ENCODE results near the gene MAMDC4. TPM values are rescaled to one million over a fixed set of nuclear protein-coding genes. Genes with fewer than 3 reads are reported as not detected.
"Not testable (repeated sequence)": the region's sequence is repeated elsewhere in the genome, so short reads cannot be mapped to it uniquely, and the experiment has no call there.

MAMDC4 gene
- total RNA-seq, 2 donors from 2014 or later, result 6.5 to 25.7 TPM

- intact Hi-C loops (cut with DNase I); H3K4me3 ChIP-seq; H3K9me3 ChIP-seq; H3K27me3 ChIP-seq; H3K36me3 ChIP-seq (replicated peaks in 1 of 2; ENCODE audit: insufficient read depth in 1 of 2, low read depth in 2 of 2): not testable (repeated sequence)
- ATAC-seq (peak; percentile 80), DNase-seq (peak; percentile 77 to 80 (median 79))
- 0 to 2% methylated on average over 7 to 22 of the region's 27 CpGs for WGBS, 2 donors
- TF ChIP-seq POLR2A (IDR thresholded peaks at IDR 0.05) (peak in 1 of 3 donors; percentile 17), CTCF (IDR thresholded peaks at IDR 0.05) (peak; percentile 79 to 94 (median 86))
- Histone ChIP-seq H3K4me1 (peaks cover 54% of the 10 kb centered on the region), H3K27ac (peak within 1 kb of the TSS; percentile 73 to 89 (median 76))
These were observed 9.7 kb upstream of the MAMDC4 start, which contains the start of gene AJM1 for GRCh38 chr9:136842380-136842948. AJM1 (plus strand) TSS chr9:136842478; CDS start chr9:136844415, 1,937 bp downstream.

- intact Hi-C loops (cut with DNase I); ATAC-seq; H3K4me3 ChIP-seq; DNase-seq; H3K36me3 ChIP-seq (replicated peaks in 1 of 2; ENCODE audit: insufficient read depth in 1 of 2, low read depth in 2 of 2); H3K9me3 ChIP-seq; H3K27me3 ChIP-seq: not testable (repeated sequence)
- H3K27ac ChIP-seq, result peak overlapping the region; percentile 34 to 89 (median 72)
- H3K4me1 ChIP-seq, result peaks cover 56% of the 10 kb centered on the region
- WGBS, 2 donors, result 0 to 10% methylated on average over 2 to 21 of the region's 21 CpGs
These were observed 8.9 kb upstream of the MAMDC4 start for GRCh38 chr9:136843159-136843800.

- H3K4me3 ChIP-seq; H3K9me3 ChIP-seq; H3K36me3 ChIP-seq (replicated peaks in 1 of 2; ENCODE audit: insufficient read depth in 1 of 2, low read depth in 2 of 2); intact Hi-C loops (cut with DNase I); ATAC-seq; H3K27me3 ChIP-seq: not testable (repeated sequence)
- DNase-seq, result peak in 3 of 4 donors; percentile 44 to 65 (median 64)
- Histone ChIP-seq H3K27ac (peak overlapping the region; percentile 34 to 89 (median 72)), H3K4me1 (peaks cover 56% of the 10 kb centered on the region)
- WGBS, 2 donors, result 40 to 73% methylated on average over 11 to 79 of the region's 99 CpGs
- TF ChIP-seq CTCF (IDR thresholded peaks at IDR 0.05), result peak; percentile 56 to 78 (median 68)
These were observed 8.1 kb upstream of the MAMDC4 start for GRCh38 chr9:136843801-136844740.

GRCh38 chr9:136844761-136845464, 7.2 kb upstream of the MAMDC4 start:
- TF ChIP-seq POLR2A (IDR thresholded peaks at IDR 0.05), result no peak
- no peak for TF ChIP-seq CTCF (IDR thresholded peaks at IDR 0.05)
- no peak for ATAC-seq
- intact Hi-C loops (cut with DNase I), result no loop called here
- Histone ChIP-seq H3K36me3 (replicated peaks in 1 of 2; ENCODE audit: insufficient read depth in 1 of 2, low read depth in 2 of 2) (no peaks in the 10 kb centered on the region), H3K4me3 (no peak overlapping the region), H3K27ac (no peak overlapping the region), H3K27me3 (no peaks in the 10 kb centered on the region), H3K9me3 (no peaks in the 10 kb centered on the region), H3K4me1 (peaks cover 59% of the 10 kb centered on the region)
- DNase-seq, result no peak
- WGBS, 2 donors, result 69 to 89% methylated on average over 34 to 53 of the region's 88 CpGs

Data from body of pancreas (tissue), 4 donors.